Measurements from ENCODE around the gene KCNH5. TPM values are rescaled to one million over a fixed set of nuclear protein-coding genes. Genes with fewer than 3 reads are reported as not detected.
"Not testable (repeated sequence)": the region's sequence is repeated elsewhere in the genome, so short reads cannot be mapped to it uniquely, and the experiment has no call there.

KCNH5 gene
- total RNA-seq, 2 donors from 2014 or later: not detected

DNA sequence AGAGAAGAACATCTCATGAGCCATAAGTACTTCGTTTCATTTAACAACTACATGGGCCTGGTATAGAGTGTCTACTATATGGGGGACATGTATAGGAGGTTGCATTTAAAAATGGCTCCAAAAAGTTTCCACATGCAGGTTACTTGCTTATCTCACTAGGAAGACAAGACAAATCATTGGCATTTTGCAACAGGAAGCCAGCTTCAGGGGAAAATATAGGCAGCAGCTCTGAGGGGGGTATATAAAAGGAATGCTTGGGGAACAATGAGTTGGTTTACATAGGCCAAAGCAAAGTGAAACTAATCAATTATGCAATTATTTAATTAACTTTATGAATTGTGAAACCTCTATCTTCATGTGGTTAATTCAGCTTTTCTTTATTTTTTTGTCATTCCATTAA, 225.3 kb downstream of the KCNH5 start:
- H3K27ac Mint-ChIP-seq: no peak overlapping the region
- H3K4me3 Mint-ChIP-seq: no peak overlapping the region
- H3K9me3 ChIP-seq (ENCODE audit: control insufficient read depth, low read length, poor library complexity, severe bottlenecking): no peaks in the 10 kb centered on the region
- no peaks in the 10 kb centered on the region for H3K4me1 Mint-ChIP-seq
- no peaks in the 10 kb centered on the region for H3K36me3 Mint-ChIP-seq (ENCODE audit: low read depth)
- no peaks in the 10 kb centered on the region for H3K27me3 Mint-ChIP-seq
- DNase-seq: no peak
- ATAC-seq: no peak

DNA sequence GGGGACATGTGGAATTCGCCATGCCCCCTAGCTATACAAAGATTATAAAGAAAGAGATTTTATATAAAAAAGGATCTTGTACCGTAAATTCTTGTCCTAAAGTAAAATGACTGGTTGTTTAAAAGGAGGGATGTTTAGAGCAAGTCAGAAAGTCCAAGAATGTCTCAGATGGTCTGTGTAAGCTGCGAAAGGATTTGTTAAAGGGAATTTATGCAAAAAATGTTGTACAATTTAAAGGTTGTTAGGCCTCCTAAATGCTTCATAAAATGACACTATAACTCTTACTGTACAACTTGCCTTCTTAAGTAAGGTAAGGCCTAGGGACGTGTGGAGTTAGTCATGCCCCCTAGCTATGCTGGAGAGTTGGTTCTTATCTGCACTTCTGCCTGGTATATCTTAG, 237.6 kb downstream of the KCNH5 start:
- Mint-ChIP-seq H3K27ac (no peak overlapping the region), H3K4me1 (no peaks in the 10 kb centered on the region), H3K4me3 (no peak overlapping the region), H3K27me3 (no peaks in the 10 kb centered on the region), H3K36me3 (ENCODE audit: low read depth) (no peaks in the 10 kb centered on the region)
- ATAC-seq: no peak
- H3K9me3 ChIP-seq (ENCODE audit: control insufficient read depth, low read length, poor library complexity, severe bottlenecking): no peaks in the 10 kb centered on the region
- DNase-seq: no peak

DNA sequence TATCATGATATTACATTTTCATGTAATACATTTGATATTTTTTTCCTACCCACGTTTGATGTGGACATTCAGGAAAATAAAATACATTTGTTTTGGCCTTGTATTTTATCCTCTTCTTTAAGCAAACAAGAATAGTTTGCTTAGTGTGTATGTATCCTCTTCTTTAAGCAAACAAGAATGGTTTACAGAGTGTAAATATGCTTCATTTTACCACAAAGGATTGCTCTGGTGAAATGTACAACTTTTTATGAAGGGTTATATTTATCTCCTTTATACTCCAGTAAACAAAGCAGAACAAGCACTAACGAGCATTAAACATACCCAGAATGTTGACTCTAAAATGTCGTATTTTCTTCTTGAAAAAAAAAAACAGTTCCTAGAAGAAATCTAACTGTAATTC, 244.7 kb downstream of the KCNH5 start:
- no peaks in the 10 kb centered on the region for H3K9me3 ChIP-seq (ENCODE audit: control insufficient read depth, low read length, poor library complexity, severe bottlenecking)
- Mint-ChIP-seq H3K4me3 (no peak overlapping the region), H3K27me3 (no peaks in the 10 kb centered on the region), H3K27ac (no peak overlapping the region), H3K36me3 (ENCODE audit: low read depth) (no peaks in the 10 kb centered on the region), H3K4me1 (no peaks in the 10 kb centered on the region)
- ATAC-seq (no peak), DNase-seq (no peak)

DNA sequence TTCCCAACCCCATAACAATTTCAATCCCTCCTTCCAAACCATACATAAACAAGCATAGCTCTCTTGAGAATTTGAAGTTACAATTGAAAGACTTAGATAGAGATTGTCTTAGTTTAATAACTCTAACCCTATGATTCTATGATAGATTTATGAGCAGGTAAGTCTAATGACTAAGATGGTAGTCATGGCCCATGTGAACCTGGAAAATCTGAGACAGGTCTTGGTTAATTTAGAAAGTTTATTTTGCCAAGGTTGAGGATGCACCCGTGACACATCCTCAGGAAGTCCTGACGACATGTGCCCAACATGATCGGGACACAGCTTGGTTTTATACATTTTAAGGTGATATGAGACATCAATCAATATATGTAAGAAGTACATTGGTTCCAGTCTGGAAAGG, 248.8 kb downstream of the KCNH5 start:
- Mint-ChIP-seq H3K4me3 (no peak overlapping the region), H3K4me1 (no peaks in the 10 kb centered on the region), H3K27me3 (no peaks in the 10 kb centered on the region), H3K36me3 (ENCODE audit: low read depth) (no peaks in the 10 kb centered on the region), H3K27ac (no peak overlapping the region)
- H3K9me3 ChIP-seq (ENCODE audit: control insufficient read depth, low read length, poor library complexity, severe bottlenecking): no peaks in the 10 kb centered on the region
- no peak for DNase-seq
- no peak for ATAC-seq

DNA sequence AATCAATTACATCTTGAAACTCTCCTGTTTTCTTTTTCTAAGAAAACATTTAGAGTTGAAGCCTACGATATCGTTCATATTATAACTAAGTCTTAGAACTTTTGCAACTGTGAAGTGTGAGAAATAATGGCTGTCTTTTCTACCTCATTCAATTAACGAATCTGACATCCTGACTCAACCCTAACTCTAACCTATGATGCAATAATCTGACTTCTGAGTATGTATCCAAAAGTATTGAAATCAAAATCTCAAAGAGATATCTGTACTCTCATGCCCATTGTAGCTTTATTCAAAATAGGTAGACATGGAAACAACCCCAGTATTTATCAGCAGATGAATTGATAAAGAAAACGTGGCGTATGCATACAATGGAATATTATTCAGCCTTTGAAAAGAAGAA, 252.7 kb downstream of the KCNH5 start:
- no peaks in the 10 kb centered on the region for H3K27me3 Mint-ChIP-seq
- no peaks in the 10 kb centered on the region for H3K36me3 Mint-ChIP-seq (ENCODE audit: low read depth)
- DNase-seq (no peak), ATAC-seq (no peak)
- no peaks in the 10 kb centered on the region for H3K9me3 ChIP-seq (ENCODE audit: control insufficient read depth, low read length, poor library complexity, severe bottlenecking)
- H3K4me3 Mint-ChIP-seq: no peak overlapping the region
- no peaks in the 10 kb centered on the region for H3K4me1 Mint-ChIP-seq
- no peak overlapping the region for H3K27ac Mint-ChIP-seq

DNA sequence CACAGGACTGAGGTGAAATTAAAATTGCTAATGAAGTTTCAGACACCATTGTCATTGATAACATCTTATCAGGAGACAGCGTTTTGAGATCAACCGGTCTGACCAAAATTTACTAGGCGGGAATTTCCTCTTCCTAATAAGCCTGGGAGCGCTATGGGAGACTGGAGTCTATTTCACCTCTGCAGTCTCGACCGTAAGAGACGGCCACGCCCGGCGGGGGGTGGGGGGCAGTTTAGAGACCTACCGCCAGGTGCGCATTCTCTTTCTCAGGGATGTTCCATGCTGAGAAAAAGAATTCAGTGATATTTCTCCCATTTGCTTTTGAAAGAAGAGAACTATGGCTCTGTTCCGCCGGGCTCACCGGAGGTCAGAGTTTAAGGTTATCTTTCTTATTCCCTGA, 263.9 kb downstream of the KCNH5 start:
- ATAC-seq; H3K27ac Mint-ChIP-seq; DNase-seq; H3K36me3 Mint-ChIP-seq (ENCODE audit: low read depth); H3K4me1 Mint-ChIP-seq; H3K27me3 Mint-ChIP-seq; H3K4me3 Mint-ChIP-seq; H3K9me3 ChIP-seq (ENCODE audit: control insufficient read depth, low read length, poor library complexity, severe bottlenecking): not testable (repeated sequence)

DNA sequence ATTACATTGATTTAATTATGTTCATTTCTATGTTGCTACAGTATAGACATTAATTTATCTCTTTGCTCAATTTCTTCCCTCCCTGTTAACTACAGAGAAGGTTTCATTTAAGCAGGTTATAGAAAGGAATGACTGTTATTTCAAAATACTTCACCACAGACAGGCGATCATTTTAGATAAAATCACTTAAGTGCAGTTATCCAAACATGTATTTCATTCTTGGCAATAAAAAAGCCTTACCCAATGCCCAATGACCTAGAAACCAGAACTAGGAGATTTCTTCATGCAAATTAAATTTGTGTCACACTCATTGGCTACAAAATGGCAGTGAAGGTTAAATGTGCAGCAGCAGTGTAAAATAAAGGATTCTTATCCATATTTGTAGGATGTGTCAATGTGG, 266.4 kb downstream of the KCNH5 start:
- no peak overlapping the region for H3K27ac Mint-ChIP-seq

DNA sequence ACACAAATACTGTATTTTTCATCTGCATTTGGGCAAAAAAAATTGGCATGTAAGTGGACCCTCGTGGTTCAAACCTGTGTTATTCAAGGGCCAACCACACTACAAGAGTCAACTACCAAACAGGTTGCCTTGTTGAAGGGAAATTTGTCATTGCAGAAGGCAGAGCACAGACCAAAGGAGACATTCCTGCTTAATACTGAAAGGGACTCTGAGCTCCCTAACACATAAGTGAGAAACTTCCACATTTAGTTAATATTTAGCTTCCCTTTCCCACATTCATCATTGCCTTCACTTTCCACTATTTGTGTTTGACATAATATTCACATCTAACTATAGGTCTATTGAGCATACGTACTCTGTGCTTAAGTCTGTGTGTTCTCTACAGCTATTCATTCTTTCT, 266.9 kb downstream of the KCNH5 start:
- H3K27ac Mint-ChIP-seq: no peak overlapping the region
- no peaks in the 10 kb centered on the region for H3K9me3 ChIP-seq (ENCODE audit: control insufficient read depth, low read length, poor library complexity, severe bottlenecking)
- no peak for ATAC-seq
- H3K4me3 Mint-ChIP-seq: no peak overlapping the region
- no peaks in the 10 kb centered on the region for H3K36me3 Mint-ChIP-seq (ENCODE audit: low read depth)
- H3K4me1 Mint-ChIP-seq: no peaks in the 10 kb centered on the region
- H3K27me3 Mint-ChIP-seq: no peaks in the 10 kb centered on the region
- no peak for DNase-seq

More for the DNA sequence above, 266.4 kb downstream of the KCNH5 start:
- Mint-ChIP-seq H3K36me3 (ENCODE audit: low read depth) (no peaks in the 10 kb centered on the region), H3K27me3 (no peaks in the 10 kb centered on the region), H3K4me1 (no peaks in the 10 kb centered on the region), H3K4me3 (no peak overlapping the region)
- no peaks in the 10 kb centered on the region for H3K9me3 ChIP-seq (ENCODE audit: control insufficient read depth, low read length, poor library complexity, severe bottlenecking)
- ATAC-seq: no peak
- DNase-seq: no peak

DNA sequence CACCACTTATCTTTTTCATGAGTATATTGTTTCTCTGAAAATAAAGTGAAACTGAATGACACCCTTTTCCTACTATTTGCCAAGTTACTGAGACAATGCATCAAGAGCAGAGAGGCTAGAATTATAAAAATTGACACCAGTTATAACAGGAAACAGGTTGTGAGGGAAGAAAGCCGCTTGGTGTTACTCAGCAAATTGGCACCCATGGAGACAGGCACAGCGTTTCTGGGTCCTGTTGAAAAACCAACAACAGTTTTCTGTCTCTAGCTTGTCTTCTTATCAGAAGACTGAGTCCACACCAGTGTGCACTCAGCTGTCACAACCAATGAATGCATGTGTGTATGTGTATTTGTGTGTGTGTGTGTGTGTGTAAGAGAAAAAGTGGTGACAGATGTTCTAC, 267.7 kb downstream of the KCNH5 start:
- H3K9me3 ChIP-seq (ENCODE audit: control insufficient read depth, low read length, poor library complexity, severe bottlenecking): no peaks in the 10 kb centered on the region
- Mint-ChIP-seq H3K36me3 (ENCODE audit: low read depth) (no peaks in the 10 kb centered on the region), H3K4me1 (no peaks in the 10 kb centered on the region), H3K27ac (no peak overlapping the region), H3K4me3 (no peak overlapping the region), H3K27me3 (no peaks in the 10 kb centered on the region)
- ATAC-seq (no peak), DNase-seq (no peak)

DNA sequence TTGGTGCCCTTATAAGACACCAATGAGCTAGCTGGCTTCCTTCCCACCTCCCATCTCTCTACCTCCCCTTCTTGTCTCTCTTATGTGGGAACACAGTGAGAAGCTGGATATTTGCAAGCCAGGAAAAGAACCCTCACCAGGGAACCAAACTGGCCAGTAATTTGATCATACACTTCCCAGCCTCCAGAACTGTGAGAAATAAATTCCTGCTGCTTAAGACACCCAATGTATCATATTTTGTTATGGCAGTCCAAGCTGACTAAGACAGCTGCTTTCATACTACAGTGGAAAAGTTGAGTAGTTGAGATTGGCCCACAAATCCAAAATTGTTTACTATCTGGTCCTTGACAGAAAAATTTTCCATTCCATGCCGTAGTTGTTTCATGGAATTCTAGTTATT, 269.0 kb downstream of the KCNH5 start:
- no peak for ATAC-seq
- Mint-ChIP-seq H3K36me3 (ENCODE audit: low read depth) (no peaks in the 10 kb centered on the region), H3K27me3 (no peaks in the 10 kb centered on the region), H3K27ac (no peak overlapping the region), H3K4me3 (no peak overlapping the region), H3K4me1 (no peaks in the 10 kb centered on the region)
- DNase-seq: no peak
- H3K9me3 ChIP-seq (ENCODE audit: control insufficient read depth, low read length, poor library complexity, severe bottlenecking): no peaks in the 10 kb centered on the region

DNA sequence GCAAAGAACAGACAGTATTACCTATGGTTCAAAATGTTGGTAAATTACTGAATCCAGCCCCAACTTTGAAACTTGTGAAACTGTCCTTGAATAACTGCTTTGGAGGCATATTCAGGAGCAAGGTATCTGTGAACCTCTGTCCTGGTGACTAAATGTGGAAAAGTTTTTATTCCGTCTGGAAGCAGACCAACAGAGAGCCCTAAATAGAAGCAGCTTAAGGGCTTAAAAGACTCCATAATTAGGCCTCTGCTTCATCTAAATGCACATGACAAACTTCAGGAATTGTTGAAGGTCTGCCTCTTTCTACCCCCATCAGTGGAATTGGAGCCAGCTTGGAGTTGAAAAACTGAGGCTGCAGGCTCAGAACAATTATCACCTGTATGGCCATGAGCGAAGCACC, 276.5 kb downstream of the KCNH5 start:
- no peaks in the 10 kb centered on the region for H3K27me3 Mint-ChIP-seq

DNA sequence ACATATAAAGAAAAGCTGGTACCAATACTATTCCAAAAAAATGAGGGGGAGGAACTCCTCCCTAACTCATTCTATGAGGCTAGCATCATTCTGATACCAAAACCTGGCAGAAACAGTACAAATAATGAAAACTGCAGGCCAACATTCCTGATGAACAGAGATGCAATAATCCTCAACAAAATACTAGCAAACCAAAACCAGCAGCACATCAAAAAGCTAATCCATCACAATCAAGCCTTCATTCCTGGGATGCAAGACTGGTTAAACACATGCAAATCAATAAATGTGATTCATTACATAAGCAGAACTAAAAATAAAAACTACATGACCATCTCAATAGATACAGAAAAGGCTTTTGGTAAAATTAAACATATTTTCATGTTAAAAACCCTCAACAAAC, 281.3 kb downstream of the KCNH5 start:
- DNase-seq: no peak
- Mint-ChIP-seq H3K27me3 (no peaks in the 10 kb centered on the region), H3K4me1 (no peaks in the 10 kb centered on the region), H3K27ac (no peak overlapping the region), H3K4me3 (no peak overlapping the region), H3K36me3 (ENCODE audit: low read depth) (no peaks in the 10 kb centered on the region)
- no peaks in the 10 kb centered on the region for H3K9me3 ChIP-seq (ENCODE audit: control insufficient read depth, low read length, poor library complexity, severe bottlenecking)
- no peak for ATAC-seq

More for the DNA sequence above, 276.5 kb downstream of the KCNH5 start:
- ATAC-seq: no peak
- Mint-ChIP-seq H3K4me3 (no peak overlapping the region), H3K36me3 (ENCODE audit: low read depth) (no peaks in the 10 kb centered on the region), H3K4me1 (no peaks in the 10 kb centered on the region), H3K27ac (no peak overlapping the region)
- no peaks in the 10 kb centered on the region for H3K9me3 ChIP-seq (ENCODE audit: control insufficient read depth, low read length, poor library complexity, severe bottlenecking)
- no peak for DNase-seq

DNA sequence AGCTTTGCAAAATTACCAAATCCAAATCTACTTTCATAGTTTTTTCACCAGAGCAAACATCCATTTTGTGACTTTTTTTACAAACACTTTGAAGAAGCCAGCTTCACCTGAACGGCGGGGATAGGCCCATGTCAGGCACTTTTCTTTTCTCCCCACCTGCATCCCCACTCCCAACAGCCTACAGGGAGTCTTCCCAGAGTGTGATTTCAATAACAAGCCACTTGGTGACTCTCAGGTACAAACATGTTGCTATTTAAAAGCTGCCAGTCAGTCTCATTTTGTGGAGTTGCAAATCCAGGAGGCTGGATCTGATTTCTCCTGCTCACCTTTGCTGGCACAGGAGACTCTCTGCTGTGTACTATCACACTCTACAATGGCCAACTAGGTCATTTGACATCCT, 285.5 kb downstream of the KCNH5 start:
- H3K27ac Mint-ChIP-seq: no peak overlapping the region
- ATAC-seq: no peak

DNA sequence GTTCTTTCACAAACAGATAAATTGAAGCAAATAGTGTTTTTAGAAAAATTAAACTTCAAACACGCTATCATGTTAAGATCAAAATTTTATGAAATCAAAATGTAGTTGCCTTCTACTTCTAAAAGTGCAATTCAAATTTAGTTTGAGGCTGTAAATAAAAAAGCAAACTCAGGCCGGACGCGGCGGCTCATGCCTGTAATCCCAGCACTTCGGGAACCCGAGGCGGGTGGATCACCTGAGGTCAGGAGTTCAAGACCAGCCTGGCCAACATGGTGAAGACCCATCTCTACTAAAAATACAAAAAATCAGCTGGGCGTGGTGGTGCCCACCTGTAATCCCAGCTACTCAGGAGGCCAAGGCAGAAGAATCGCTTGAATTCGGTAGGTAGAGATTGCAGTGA, 298.4 kb downstream of the KCNH5 start:
- H3K4me1 Mint-ChIP-seq, ATAC-seq, H3K4me3 Mint-ChIP-seq: not testable (repeated sequence)

More for the DNA sequence above, 285.5 kb downstream of the KCNH5 start:
- Mint-ChIP-seq H3K4me1 (no peaks in the 10 kb centered on the region), H3K4me3 (no peak overlapping the region), H3K27me3 (no peaks in the 10 kb centered on the region), H3K36me3 (ENCODE audit: low read depth) (no peaks in the 10 kb centered on the region)
- no peak for DNase-seq
- H3K9me3 ChIP-seq (ENCODE audit: control insufficient read depth, low read length, poor library complexity, severe bottlenecking): no peaks in the 10 kb centered on the region

DNA sequence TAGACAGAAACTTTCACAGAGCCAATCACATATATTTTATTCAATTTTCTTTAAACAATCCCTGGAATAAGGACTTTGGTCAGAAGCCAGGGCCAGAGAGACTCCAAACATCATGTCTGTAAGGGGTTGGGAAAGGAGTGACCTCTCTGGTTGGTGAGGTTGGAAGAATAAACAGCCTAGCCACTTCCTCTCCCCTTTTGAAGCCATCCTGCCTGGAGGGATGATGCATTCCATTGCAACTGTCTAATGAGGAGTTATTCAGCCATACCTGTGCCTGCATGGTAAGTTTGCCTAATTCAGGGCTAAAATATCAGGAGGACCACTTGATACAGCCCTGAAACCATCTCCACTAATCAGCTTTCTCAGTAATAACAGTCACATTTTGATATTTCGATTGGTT, 299.8 kb downstream of the KCNH5 start:
- H3K36me3 Mint-ChIP-seq (ENCODE audit: low read depth): no peaks in the 10 kb centered on the region
- H3K27ac Mint-ChIP-seq: no peak overlapping the region
- ATAC-seq (no peak), DNase-seq (no peak)
- no peaks in the 10 kb centered on the region for H3K27me3 Mint-ChIP-seq
- no peaks in the 10 kb centered on the region for H3K9me3 ChIP-seq (ENCODE audit: control insufficient read depth, low read length, poor library complexity, severe bottlenecking)
- no peaks in the 10 kb centered on the region for H3K4me1 Mint-ChIP-seq
- H3K4me3 Mint-ChIP-seq: no peak overlapping the region

More for the DNA sequence above, 298.4 kb downstream of the KCNH5 start:
- not testable (repeated sequence) for DNase-seq; H3K27ac Mint-ChIP-seq; H3K36me3 Mint-ChIP-seq (ENCODE audit: low read depth); H3K9me3 ChIP-seq (ENCODE audit: control insufficient read depth, low read length, poor library complexity, severe bottlenecking); H3K27me3 Mint-ChIP-seq

All from T-helper 17 cell (primary cell).